ENCODE data around the gene PRKCI.

GRCh38 chr3:170337420-170337819 is 115.2 kb downstream of the PRKCI start:
- TF ChIP-seq, protein P1, sequence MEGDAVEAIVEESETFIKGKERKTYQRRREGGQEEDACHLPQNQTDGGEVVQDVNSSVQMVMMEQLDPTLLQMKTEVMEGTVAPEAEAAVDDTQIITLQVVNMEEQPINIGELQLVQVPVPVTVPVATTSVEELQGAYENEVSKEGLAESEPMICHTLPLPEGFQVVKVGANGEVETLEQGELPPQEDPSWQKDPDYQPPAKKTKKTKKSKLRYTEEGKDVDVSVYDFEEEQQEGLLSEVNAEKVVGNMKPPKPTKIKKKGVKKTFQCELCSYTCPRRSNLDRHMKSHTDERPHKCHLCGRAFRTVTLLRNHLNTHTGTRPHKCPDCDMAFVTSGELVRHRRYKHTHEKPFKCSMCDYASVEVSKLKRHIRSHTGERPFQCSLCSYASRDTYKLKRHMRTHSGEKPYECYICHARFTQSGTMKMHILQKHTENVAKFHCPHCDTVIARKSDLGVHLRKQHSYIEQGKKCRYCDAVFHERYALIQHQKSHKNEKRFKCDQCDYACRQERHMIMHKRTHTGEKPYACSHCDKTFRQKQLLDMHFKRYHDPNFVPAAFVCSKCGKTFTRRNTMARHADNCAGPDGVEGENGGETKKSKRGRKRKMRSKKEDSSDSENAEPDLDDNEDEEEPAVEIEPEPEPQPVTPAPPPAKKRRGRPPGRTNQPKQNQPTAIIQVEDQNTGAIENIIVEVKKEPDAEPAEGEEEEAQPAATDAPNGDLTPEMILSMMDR (conservative IDR thresholded peaks at IDR 0.05; ENCODE audit: low read length) = no peak
- TF ChIP-seq EZH2phosphoT487 (IDR thresholded peaks at IDR 0.05; ENCODE audit: borderline replicate concordance) = no peak
